Loucy (cell line): ENCODE measurements around the gene CSAD.
"Not testable (repeated sequence)": the region's sequence is repeated elsewhere in the genome, so short reads cannot be mapped to it uniquely, and the experiment has no call there.

ENCODE experiments used
- H2AFZ ChIP-seq: fragments of 200-600 bp; sonication (generic); 2 replicates; pipeline ENCODE4 v1.6.0; 2016; ENCODE audit warnings: antibody characterized with exemption, mild to moderate bottlenecking, low read length, moderate library complexity
- H3F3A ChIP-seq: fragments of 200-600 bp; 2 replicates; pipeline ENCODE4 v1.6.0; 2016; ENCODE audit warnings: antibody characterized with exemption, low read depth, mild to moderate bottlenecking
- H3K27me3 ChIP-seq: fragments of 200-600 bp; sonication (generic); 2 replicates; pipeline ENCODE4 v1.6.1; 2014; ENCODE audit warnings: low read length, mild to moderate bottlenecking; ENCODE audit not compliant: insufficient read depth, poor library complexity, severe bottlenecking
- H3K36me3 ChIP-seq: fragments of 200-600 bp; sonication (generic); 2 replicates; pipeline ENCODE4 v1.6.1; 2016; ENCODE audit warnings: low read length; ENCODE audit not compliant: insufficient read depth
- H3K4me1 ChIP-seq: fragments of 200-600 bp; sonication (generic); 2 replicates; pipeline ENCODE4 v1.5.1; 2014; ENCODE audit warnings: low read length, mild to moderate bottlenecking; ENCODE audit not compliant: insufficient read depth, poor library complexity, severe bottlenecking
- H3K4me2 ChIP-seq: fragments of 200-600 bp; sonication (generic); 2 replicates; pipeline ENCODE4 v1.6.0; 2014; ENCODE audit warnings: antibody characterized with exemption, low read length, low read depth, mild to moderate bottlenecking; ENCODE audit not compliant: poor library complexity, severe bottlenecking
- H3K4me3 ChIP-seq: fragments of 200-600 bp; sonication (generic); 2 replicates; pipeline ENCODE4 v1.5.1; 2014; ENCODE audit warnings: low read length, mild to moderate bottlenecking, mixed read lengths; ENCODE audit not compliant: poor library complexity, severe bottlenecking
- H3K79me2 ChIP-seq: fragments of 200-600 bp; sonication (generic); 2 replicates; pipeline ENCODE4 v1.6.1; 2014; ENCODE audit warnings: low read length; ENCODE audit not compliant: insufficient read depth
- H3K9ac ChIP-seq: fragments of 200-600 bp; sonication (generic); 2 replicates; pipeline ENCODE4 v1.6.0; 2014; ENCODE audit warnings: mild to moderate bottlenecking, low read depth, low read length, moderate library complexity; ENCODE audit not compliant: poor library complexity, severe bottlenecking
- H3K9me2 ChIP-seq: fragments of 200-600 bp; sonication (generic); replicated peaks from 2 replicates; pipeline ENCODE4 v1.6.1; 2016; ENCODE audit warnings: low read depth, low read length, mixed read lengths
- H3K9me3 ChIP-seq: fragments of 200-600 bp; sonication (generic); 2 replicates; pipeline ENCODE4 v1.6.1; 2014; ENCODE audit warnings: mild to moderate bottlenecking, antibody characterized with exemption, low read length, low read depth; ENCODE audit not compliant: insufficient read depth
- H4K20me1 ChIP-seq: fragments of 200-600 bp; sonication (generic); 2 replicates; pipeline ENCODE4 v1.6.0; 2014; ENCODE audit warnings: antibody characterized with exemption, low read length, mild to moderate bottlenecking; ENCODE audit not compliant: insufficient read depth, poor library complexity, severe bottlenecking
- CTCF ChIP-seq: fragments of 200-600 bp; sonication (generic); conservative IDR thresholded peaks from 2 replicates; pipeline ENCODE4 v1.5.1; 2014; ENCODE audit warnings: mild to moderate bottlenecking, antibody characterized with exemption, low read length
- EZH2phosphoT487 ChIP-seq: fragments of 200-600 bp; IDR thresholded peaks from 2 replicates; pipeline ENCODE4 v1.6.1; 2018; ENCODE audit warnings: antibody characterized with exemption, mild to moderate bottlenecking, moderate library complexity, borderline replicate concordance

CSAD gene

GRCh38 chr12:53179687-53180219 lies 972 bp downstream of the CSAD start:
- Histone ChIP-seq H3K4me1 (peaks cover 40% of the 10 kb centered on the region), H3K4me2 (peak overlapping the region; percentile 95), H3K9me2 (no peaks in the 10 kb centered on the region), H2AFZ (peak overlapping the region; percentile 98), H3F3A (peaks cover 3% of the 10 kb centered on the region; the same call in 1 of the 2 replicates), H3K36me3 (peaks cover 12% of the 10 kb centered on the region; the same call in 1 of the 2 replicates), H3K27me3 (no peaks in the 10 kb centered on the region), H3K4me3 (peak overlapping the region; percentile 83), H4K20me1 (peaks cover 30% of the 10 kb centered on the region), H3K79me2 (peaks cover 37% of the 10 kb centered on the region), H3K9me3 (no peaks in the 10 kb centered on the region), H3K9ac (peak overlapping the region; percentile 89)
- TF ChIP-seq EZH2phosphoT487 (no peak), CTCF (no peak)

GRCh38 chr12:53178803-53179202 lies 1.9 kb downstream of the CSAD start:
- H3K9me3 ChIP-seq, H3K4me3 ChIP-seq, H2AFZ ChIP-seq, H3K36me3 ChIP-seq, H3K27me3 ChIP-seq, H3K4me2 ChIP-seq, H3K9ac ChIP-seq, H3K9me2 ChIP-seq, H3F3A ChIP-seq: not testable (repeated sequence)
- H3K79me2 ChIP-seq, result peaks cover 28% of the 10 kb centered on the region
- peaks cover 34% of the 10 kb centered on the region for H3K4me1 ChIP-seq
- H4K20me1 ChIP-seq, result peaks cover 28% of the 10 kb centered on the region

GRCh38 chr12:53177447-53177846 lies 3.3 kb downstream of the CSAD start:
- H3K9me3 ChIP-seq, H2AFZ ChIP-seq, H3K4me2 ChIP-seq, H3K9me2 ChIP-seq, H3K36me3 ChIP-seq, H3K9ac ChIP-seq, H3F3A ChIP-seq, H3K4me3 ChIP-seq, H3K27me3 ChIP-seq: not testable (repeated sequence)
- Histone ChIP-seq H3K4me1 (peaks cover 20% of the 10 kb centered on the region), H4K20me1 (peaks cover 15% of the 10 kb centered on the region), H3K79me2 (peaks cover 15% of the 10 kb centered on the region)

GRCh38 chr12:53176750-53177149 lies 4.0 kb downstream of the CSAD start:
- H2AFZ ChIP-seq, result no peak overlapping the region
- peaks cover 8% of the 10 kb centered on the region for H3K79me2 ChIP-seq
- peaks cover 3% of the 10 kb centered on the region; the same call in 1 of the 2 replicates for H3F3A ChIP-seq
- H3K36me3 ChIP-seq, result no peaks in the 10 kb centered on the region
- no peak overlapping the region for H3K9ac ChIP-seq
- no peaks in the 10 kb centered on the region for H3K27me3 ChIP-seq
- TF ChIP-seq EZH2phosphoT487 (no peak), CTCF (no peak)
- H3K4me1 ChIP-seq, result peaks cover 13% of the 10 kb centered on the region
- H3K4me2 ChIP-seq, result no peak overlapping the region
- no peaks in the 10 kb centered on the region for H3K9me3 ChIP-seq
- peaks cover 8% of the 10 kb centered on the region for H4K20me1 ChIP-seq
- H3K4me3 ChIP-seq, result no peak overlapping the region
- no peaks in the 10 kb centered on the region for H3K9me2 ChIP-seq
